ENCODE data around the gene P2RX6.

P2RX6 gene

DNA sequence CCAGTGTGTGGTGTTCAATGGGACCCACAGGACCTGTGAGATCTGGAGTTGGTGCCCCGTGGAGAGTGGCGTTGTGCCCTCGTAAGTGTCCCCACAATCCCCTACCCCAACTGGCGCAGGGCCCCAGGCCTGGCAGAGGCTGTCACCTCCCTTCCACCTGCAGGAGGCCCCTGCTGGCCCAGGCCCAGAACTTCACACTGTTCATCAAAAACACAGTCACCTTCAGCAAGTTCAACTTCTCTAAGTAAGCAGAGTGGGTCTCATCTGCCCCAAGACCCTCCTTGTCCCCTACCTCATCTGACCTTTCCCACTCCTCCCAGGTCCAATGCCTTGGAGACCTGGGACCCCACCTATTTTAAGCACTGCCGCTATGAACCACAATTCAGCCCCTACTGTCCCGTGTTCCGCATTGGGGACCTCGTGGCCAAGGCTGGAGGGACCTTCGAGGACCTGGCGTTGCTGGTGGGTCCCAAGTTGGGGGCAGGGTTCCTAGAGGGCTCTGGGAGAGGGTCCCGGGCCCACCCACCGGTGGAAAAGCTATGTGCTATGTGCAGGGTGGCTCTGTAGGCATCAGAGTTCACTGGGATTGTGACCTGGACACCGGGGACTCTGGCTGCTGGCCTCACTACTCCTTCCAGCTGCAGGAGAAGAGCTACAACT is 8.1 kb downstream of the P2RX6 start:
- TF ChIP-seq, protein P1, sequence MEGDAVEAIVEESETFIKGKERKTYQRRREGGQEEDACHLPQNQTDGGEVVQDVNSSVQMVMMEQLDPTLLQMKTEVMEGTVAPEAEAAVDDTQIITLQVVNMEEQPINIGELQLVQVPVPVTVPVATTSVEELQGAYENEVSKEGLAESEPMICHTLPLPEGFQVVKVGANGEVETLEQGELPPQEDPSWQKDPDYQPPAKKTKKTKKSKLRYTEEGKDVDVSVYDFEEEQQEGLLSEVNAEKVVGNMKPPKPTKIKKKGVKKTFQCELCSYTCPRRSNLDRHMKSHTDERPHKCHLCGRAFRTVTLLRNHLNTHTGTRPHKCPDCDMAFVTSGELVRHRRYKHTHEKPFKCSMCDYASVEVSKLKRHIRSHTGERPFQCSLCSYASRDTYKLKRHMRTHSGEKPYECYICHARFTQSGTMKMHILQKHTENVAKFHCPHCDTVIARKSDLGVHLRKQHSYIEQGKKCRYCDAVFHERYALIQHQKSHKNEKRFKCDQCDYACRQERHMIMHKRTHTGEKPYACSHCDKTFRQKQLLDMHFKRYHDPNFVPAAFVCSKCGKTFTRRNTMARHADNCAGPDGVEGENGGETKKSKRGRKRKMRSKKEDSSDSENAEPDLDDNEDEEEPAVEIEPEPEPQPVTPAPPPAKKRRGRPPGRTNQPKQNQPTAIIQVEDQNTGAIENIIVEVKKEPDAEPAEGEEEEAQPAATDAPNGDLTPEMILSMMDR (conservative IDR thresholded peaks at IDR 0.05; ENCODE audit: low read depth, low read length), result no peak; the same call in 1 of the 2 replicates
- no peak overlapping the region for H3K4me2 ChIP-seq
- no peaks in the 10 kb centered on the region for H4K20me1 ChIP-seq (ENCODE audit: insufficient read depth)
- peaks cover 13% of the 10 kb centered on the region; the same call in 1 of the 2 replicates for H3K27me3 ChIP-seq (ENCODE audit: insufficient read depth, low read depth)
- H3K27ac ChIP-seq, result no peak overlapping the region
- no peak overlapping the region for H3K4me3 ChIP-seq (IDR thresholded peaks at IDR 0.05; ENCODE audit: insufficient read depth, low read depth, low read length)
- no peak overlapping the region for H3K9ac ChIP-seq
- H2AFZ ChIP-seq (ENCODE audit: low read depth), result no peak overlapping the region; the same call in 1 of the 2 replicates
- no peaks in the 10 kb centered on the region for H3K36me3 ChIP-seq (ENCODE audit: insufficient read depth)
- no peaks in the 10 kb centered on the region for H3K4me1 ChIP-seq (ENCODE audit: low read depth, poor library complexity, severe bottlenecking)
- no peaks in the 10 kb centered on the region for H3K79me2 ChIP-seq (ENCODE audit: insufficient read depth, low read depth)

DNA sequence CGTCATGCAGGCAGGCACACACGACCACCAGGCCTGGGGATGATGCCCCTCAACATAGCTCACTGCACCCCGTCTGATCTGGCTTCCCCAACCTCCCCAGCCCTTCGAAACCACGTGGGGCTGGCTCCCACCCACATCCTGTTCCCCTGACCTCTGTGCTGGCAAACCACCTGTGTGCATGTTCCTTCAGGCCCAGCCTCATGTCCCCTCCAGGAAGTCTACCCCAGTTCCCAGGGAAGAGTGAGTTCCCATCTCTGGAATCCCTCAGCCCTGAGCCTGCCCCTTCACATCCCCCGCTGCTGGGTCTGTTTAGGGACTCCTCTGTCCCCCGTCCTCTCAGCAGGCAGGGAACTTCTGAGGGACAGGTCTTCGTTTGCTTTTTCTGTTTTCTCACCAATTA is 10.3 kb downstream of the P2RX6 start:
- H3K36me3 ChIP-seq (ENCODE audit: insufficient read depth), result no peaks in the 10 kb centered on the region
- H3K4me3 ChIP-seq (IDR thresholded peaks at IDR 0.05; ENCODE audit: insufficient read depth, low read depth, low read length), result no peak overlapping the region
- no peaks in the 10 kb centered on the region for H3K4me1 ChIP-seq (ENCODE audit: low read depth, poor library complexity, severe bottlenecking)
- H3K27me3 ChIP-seq (ENCODE audit: insufficient read depth, low read depth), result peaks cover 3% of the 10 kb centered on the region; the same call in 1 of the 2 replicates
- H3K27ac ChIP-seq, result no peak overlapping the region
- TF ChIP-seq, protein P1 (conservative IDR thresholded peaks at IDR 0.05; ENCODE audit: low read depth, low read length), result no peak
- no peak overlapping the region for H3K9ac ChIP-seq
- H4K20me1 ChIP-seq (ENCODE audit: insufficient read depth), result no peaks in the 10 kb centered on the region
- no peak overlapping the region for H2AFZ ChIP-seq (ENCODE audit: low read depth)
- no peak overlapping the region for H3K4me2 ChIP-seq
- no peaks in the 10 kb centered on the region for H3K79me2 ChIP-seq (ENCODE audit: insufficient read depth, low read depth)

DNA sequence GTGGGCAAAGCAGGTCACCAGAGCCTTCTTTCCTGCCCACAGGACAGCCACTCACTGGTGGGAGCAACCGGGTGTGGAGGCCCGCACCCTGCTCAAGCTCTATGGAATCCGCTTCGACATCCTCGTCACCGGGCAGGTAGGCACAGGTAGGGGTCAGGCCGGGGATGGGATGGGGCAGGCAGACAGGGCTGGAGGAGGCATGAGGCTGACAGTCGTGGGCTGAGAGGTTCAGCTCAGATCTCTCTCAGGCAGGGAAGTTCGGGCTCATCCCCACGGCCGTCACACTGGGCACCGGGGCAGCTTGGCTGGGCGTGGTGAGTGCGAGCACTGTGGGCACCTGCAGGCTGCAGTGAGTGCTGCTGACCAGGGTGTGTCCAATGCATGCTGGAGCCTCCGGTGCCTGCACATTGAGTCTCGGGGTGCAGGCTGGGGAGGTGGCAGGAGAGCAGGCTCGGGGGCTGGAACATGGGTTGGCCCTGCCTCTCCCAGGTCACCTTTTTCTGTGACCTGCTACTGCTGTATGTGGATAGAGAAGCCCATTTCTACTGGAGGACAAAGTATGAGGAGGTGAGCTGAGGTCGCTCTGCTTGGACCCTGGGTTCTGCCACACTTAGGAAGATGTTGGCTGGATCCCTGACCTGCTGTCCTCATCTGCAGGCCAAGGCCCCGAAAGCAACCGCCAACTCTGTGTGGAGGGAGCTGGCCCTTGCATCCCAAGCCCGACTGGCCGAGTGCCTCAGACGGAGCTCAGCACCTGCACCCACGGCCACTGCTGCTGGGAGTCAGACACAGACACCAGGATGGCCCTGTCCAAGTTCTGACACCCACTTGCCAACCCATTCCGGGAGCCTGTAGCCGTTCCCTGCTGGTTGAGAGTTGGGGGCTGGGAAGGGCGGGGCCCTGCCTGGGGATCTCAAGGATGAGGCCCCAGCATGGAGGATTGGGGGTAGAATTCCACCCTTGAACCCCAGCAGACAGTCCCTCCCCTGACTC is 11.1 kb downstream of the P2RX6 start:
- Histone ChIP-seq H3K27me3 (ENCODE audit: insufficient read depth, low read depth) (peaks cover 3% of the 10 kb centered on the region; the same call in 1 of the 2 replicates), H3K27ac (no peak overlapping the region), H3K79me2 (ENCODE audit: insufficient read depth, low read depth) (no peaks in the 10 kb centered on the region)

More for the DNA sequence above, 11.1 kb downstream of the P2RX6 start:
- Histone ChIP-seq H4K20me1 (ENCODE audit: insufficient read depth) (no peaks in the 10 kb centered on the region), H2AFZ (ENCODE audit: low read depth) (no peak overlapping the region), H3K4me3 (IDR thresholded peaks at IDR 0.05; ENCODE audit: insufficient read depth, low read depth, low read length) (no peak overlapping the region), H3K4me2 (no peak overlapping the region), H3K9ac (no peak overlapping the region), H3K36me3 (ENCODE audit: insufficient read depth) (no peaks in the 10 kb centered on the region), H3K4me1 (ENCODE audit: low read depth, poor library complexity, severe bottlenecking) (no peaks in the 10 kb centered on the region)
- TF ChIP-seq, protein P1 (conservative IDR thresholded peaks at IDR 0.05; ENCODE audit: low read depth, low read length), result no peak
